Erythroblast (primary cell): ENCODE data around the gene MEI1.

Source experiments
- GATA1 ChIP-seq: IDR thresholded peaks from 2 replicates; pipeline ENCODE4 v1.6.1; 2011; ENCODE audit warnings: low read depth, mild to moderate bottlenecking, control low read depth, low read length, moderate library complexity
- POLR2A ChIP-seq: IDR thresholded peaks from 2 replicates; pipeline ENCODE4 v1.6.1; 2011; ENCODE audit warnings: mild to moderate bottlenecking, low read length

- TF ChIP-seq POLR2A (no peak), GATA1 (no peak)
Measured at GRCh38 chr22:41650821-41651220, 48.5 kb upstream of the MEI1 start.
